Heart left ventricle (tissue), 13 donors: ENCODE results near the gene HS6ST3.

Experiments used
- CTCF ChIP-seq, 12 donors: fragments of 200-600 bp; sonication (generic) in 4 of 12; IDR thresholded peaks; one replicate each; pipeline versions ENCODE4 v1.5.0 to v1.8.0; 2018 to 2022; ENCODE audit warnings: antibody characterized with exemption in 12 of 12, mild to moderate bottlenecking in 5 of 12
- POLR2A ChIP-seq, 2 donors: fragments of 450-650 bp; IDR thresholded peaks; one replicate each; pipeline ENCODE4 v1.6.1; 2017; ENCODE audit warnings: antibody characterized with exemption in 2 of 2, mild to moderate bottlenecking in 2 of 2, moderate library complexity in 2 of 2
- donor health status: ischemic (EF 13 %, LVEDD 7.1; RV severe dilation, severe dysfunction).
- donor health status: DM: no; HTN: yes; CAD: no.
- donor health status: DM: no; HTN: no; CAD: no.
- donor health status: ischemic (EF 25% LVEDD 6.9; RV normal size, moderate dysfunction).
- donor health status: ischemic (EF 25% LVEDD 5.7; RV mildly dilated, moderate dysfunction).
- donor health status: ischemic (EF 35%, LVEDD 5.7; RV mildly dilated, moderate dysfunction).
- donor health status: nonischemic (EF 11% LVEDD 7.7; RV severe dilation, severe dysfunction).
- donor health status: DM: yes; HTN: yes; CAD: no.
- donor health status: PGD.
- donor health status: ischemic (EF 29% LVEDD 5.4; RV normal size, mild dysfunction).
- donor health status: nonischemic (EF 23%, LVEDD 6.1; RV moderate dilation, normal function).

DNA sequence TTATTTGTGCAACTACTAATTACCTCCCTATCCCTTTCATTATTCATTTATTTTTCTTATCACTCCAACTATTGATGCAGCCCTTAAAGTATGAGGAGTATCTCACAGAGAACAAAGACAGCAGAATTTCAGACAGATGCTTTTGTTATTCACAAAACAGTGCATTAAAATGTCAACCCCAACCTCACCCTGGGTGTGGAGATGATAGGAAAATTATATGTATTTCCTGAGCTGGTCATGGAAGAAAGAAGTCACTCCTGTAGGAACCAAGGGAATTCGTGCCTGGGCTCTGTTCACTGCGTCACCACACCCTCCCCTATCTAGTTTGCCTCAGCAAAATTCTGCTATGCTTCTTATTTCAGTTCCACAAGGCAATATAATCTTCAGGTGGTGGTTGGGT lies 588.9 kb downstream of the HS6ST3 start:
- TF ChIP-seq CTCF (IDR thresholded peaks at IDR 0.05), result no peak
- no peak for TF ChIP-seq POLR2A (IDR thresholded peaks at IDR 0.05)
